Femur (tissue), 1 donor: ENCODE measurements around the gene PTGS1.
"Not testable (repeated sequence)": the region's sequence is repeated elsewhere in the genome, so short reads cannot be mapped to it uniquely, and the experiment has no call there.

Experiments used
- DNase-seq: peaks from one replicate; pipeline ENCODE4 v3.0.0-alpha.2; 2017

PTGS1 gene

GRCh38 chr9:122347348-122348287, 23.2 kb upstream of the PTGS1 start:
- DNase-seq: no peak

GRCh38 chr9:122348288-122348777, 22.5 kb upstream of the PTGS1 start:
- no peak for DNase-seq

- no peak for DNase-seq
Measured at GRCh38 chr9:122348791-122349190, 22.0 kb upstream of the PTGS1 start.

- no peak for DNase-seq
Measured at GRCh38 chr9:122349201-122349600, 21.6 kb upstream of the PTGS1 start.

GRCh38 chr9:122350577-122351355, 20.1 kb upstream of the PTGS1 start:
- peak; percentile 90 for DNase-seq

- DNase-seq: no peak
Measured at GRCh38 chr9:122354536-122355199, 16.2 kb upstream of the PTGS1 start.

GRCh38 chr9:122355336-122355875, 15.4 kb upstream of the PTGS1 start:
- no peak for DNase-seq

- no peak for DNase-seq
Measured at GRCh38 chr9:122356627-122357026, 14.2 kb upstream of the PTGS1 start.

- DNase-seq: no peak
Measured at GRCh38 chr9:122360891-122361290, 9.9 kb upstream of the PTGS1 start.

GRCh38 chr9:122363131-122363530, 7.7 kb upstream of the PTGS1 start:
- not testable (repeated sequence) for DNase-seq

- no peak for DNase-seq
Measured at GRCh38 chr9:122364117-122364782, 6.6 kb upstream of the PTGS1 start.

GRCh38 chr9:122364783-122365150, 6.1 kb upstream of the PTGS1 start:
- DNase-seq: no peak

GRCh38 chr9:122366074-122366660, 4.7 kb upstream of the PTGS1 start:
- no peak for DNase-seq

GRCh38 chr9:122367065-122367464, 3.8 kb upstream of the PTGS1 start:
- DNase-seq: no peak

- no peak for DNase-seq
Measured at GRCh38 chr9:122367774-122368460, 2.9 kb upstream of the PTGS1 start.

- no peak for DNase-seq
Measured at GRCh38 chr9:122368642-122369041, 2.2 kb upstream of the PTGS1 start.

GRCh38 chr9:122370303-122370702, 521 bp upstream of the PTGS1 start:
- no peak for DNase-seq

GRCh38 chr9:122371846-122372245, 1.0 kb downstream of the PTGS1 start:
- DNase-seq: no peak

GRCh38 chr9:122372856-122373845, 2.3 kb downstream of the PTGS1 start:
- no peak for DNase-seq

GRCh38 chr9:122374885-122375420, 4.1 kb downstream of the PTGS1 start:
- peak; percentile 87 for DNase-seq
